Suprapubic skin (tissue), 4 donors: Measurements from ENCODE around the gene ATP4A.

Source experiments
- CTCF ChIP-seq, 2 donors: fragments of 200-600 bp in 1 of 2; fragments of 450-650 bp in 1 of 2; sonication (generic) in 1 of 2; IDR thresholded peaks; one replicate each; pipeline ENCODE4 v1.5.1; 2016 to 2019; ENCODE audit warnings: antibody characterized with exemption in 2 of 2, mild to moderate bottlenecking in 1 of 2, moderate library complexity in 1 of 2
- EP300 ChIP-seq: sonication (generic); formaldehyde crosslinking; IDR thresholded peaks from one replicate; pipeline ENCODE4 v1.6.1; 2017; ENCODE audit warnings: antibody characterized with exemption
- POLR2A ChIP-seq, 2 donors: fragments of 450-650 bp; IDR thresholded peaks; one replicate each; pipeline ENCODE4 v1.6.1; 2017; ENCODE audit warnings: antibody characterized with exemption in 2 of 2, mild to moderate bottlenecking in 2 of 2, moderate library complexity in 2 of 2
- POLR2AphosphoS5 ChIP-seq, 3 donors: sonication (generic); formaldehyde crosslinking; IDR thresholded peaks; one replicate each; pipeline ENCODE4 v1.6.1; 2017; ENCODE audit warnings: antibody characterized with exemption in 3 of 3

DNA sequence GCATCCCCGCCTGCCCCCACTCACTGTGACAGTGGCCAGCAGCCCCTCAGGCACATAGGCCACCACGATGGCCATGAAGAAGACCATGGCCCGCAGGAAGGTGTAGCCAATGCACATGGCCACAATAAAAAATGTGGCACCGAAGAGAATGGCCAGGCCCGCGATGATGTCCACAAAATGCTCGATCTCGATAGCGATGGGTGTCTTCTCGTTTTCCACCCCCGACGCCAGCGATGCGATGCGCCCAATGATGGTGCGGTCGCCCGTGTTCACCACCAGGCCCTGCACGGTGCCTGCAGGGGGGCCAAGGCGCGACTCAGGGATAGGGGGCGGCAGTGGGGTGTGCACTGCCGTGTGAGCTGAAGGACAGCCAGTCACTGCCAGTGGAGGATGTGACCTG lies 3.7 kb downstream of the ATP4A start:
- no peak for TF ChIP-seq POLR2A (IDR thresholded peaks at IDR 0.05)
- TF ChIP-seq CTCF (IDR thresholded peaks at IDR 0.05), result no peak
- TF ChIP-seq POLR2AphosphoS5 (IDR thresholded peaks at IDR 0.05), result no peak
- no peak for TF ChIP-seq EP300
